Activated CD8-positive, alpha-beta T cell treated with anti-CD3 and anti-CD28 coated beads for 36 hours (primary cell): ENCODE measurements around the gene UBXN10. TPM values are rescaled to one million over a fixed set of nuclear protein-coding genes. Genes with fewer than 3 reads are reported as not detected.
A peak's percentile ranks its signal among the peaks of the same experiment; 100 is the strongest.

Experiments
- ATAC-seq: fragments of 200-7000 bp; cut with Tn5 transposase; one replicate; pipeline ENCODE4 v1.10.0; 2021; ENCODE audit warnings: mild to moderate bottlenecking, moderate library complexity
- CTCF ChIA-PET: fragments of 350-600 bp; sonication (Branson Sonifier 250); formaldehyde crosslinking; loops from one replicate; lab custom pipeline; 2021; ENCODE audit warnings: antibody characterized with exemption; lab: Charles Lee
- POLR2A ChIA-PET: fragments of 350-600 bp; sonication (Branson Sonifier 250); formaldehyde crosslinking; loops from one replicate; lab custom pipeline; 2021; ENCODE audit warnings: antibody characterized with exemption; lab: Charles Lee
- DNase-seq: peaks from one replicate; pipeline ENCODE4 v3.0.0-alpha.2; 2020
- H3K27ac Mint-ChIP-seq: one replicate; pipeline ENCODE4 v1.8.0; 2021; ENCODE audit warnings: mild to moderate bottlenecking, mixed read lengths
- H3K27me3 Mint-ChIP-seq: one replicate; pipeline ENCODE4 v1.8.0; 2021; ENCODE audit warnings: mixed read lengths
- H3K36me3 Mint-ChIP-seq: one replicate; pipeline ENCODE4 v1.8.0; 2021; ENCODE audit warnings: low read depth, mixed read lengths
- H3K4me1 Mint-ChIP-seq: one replicate; pipeline ENCODE4 v1.8.0; 2021; ENCODE audit warnings: low read depth, mixed read lengths
- H3K4me3 Mint-ChIP-seq: one replicate; pipeline ENCODE4 v1.8.0; 2021; ENCODE audit warnings: mild to moderate bottlenecking, moderate library complexity, mixed read lengths
- H3K9me3 Mint-ChIP-seq: one replicate; pipeline ENCODE4 v1.8.0; 2021; ENCODE audit warnings: mixed read lengths
- CTCF ChIP-seq: fragments of 200-600 bp; IDR thresholded peaks from one replicate; pipeline ENCODE4 v1.8.0; 2022; ENCODE audit warnings: antibody characterized with exemption, mild to moderate bottlenecking
- intact Hi-C: fragments of 100-400 bp; cut with micrococcal nuclease; formaldehyde crosslinking; loops from one replicate; pipeline ENCODE4 v1.10.0; 2022
- total RNA-seq, 2 experiments: library from RNA; stranded (reverse); gene quantifications; one replicate each; pipeline ENCODE4 v1.2.3, GENCODE V29; 2021

Gene UBXN10
- total RNA-seq, 2 experiments from 2014 or later, result 0.34 to 0.45 TPM

GRCh38 chr1:20183616-20184271 is 2.2 kb upstream of the UBXN10 start:
- ChIA-PET POLR2A (interaction anchor here (0.9 to 1.6 kb wide), 4 partner anchors 9 to 18 kb away, joined by 3 to 5 read pairs (median 3); no protein-coding TSS in a partner anchor), CTCF (interaction anchor here (1.1 to 4.3 kb wide), 3 partner anchors 11 to 32 kb away, joined by 3 to 22 read pairs (median 5); no protein-coding TSS in a partner anchor)
- intact Hi-C loops, result no loop called here
- no peak for DNase-seq
- Mint-ChIP-seq H3K9me3 (peaks cover 10% of the 10 kb centered on the region), H3K36me3 (peaks cover 4% of the 10 kb centered on the region), H3K27ac (no peak overlapping the region), H3K4me1 (peaks cover 39% of the 10 kb centered on the region), H3K27me3 (peaks cover 7% of the 10 kb centered on the region), H3K4me3 (no peak overlapping the region)
- ATAC-seq, result no peak
- no peak for TF ChIP-seq CTCF

- CTCF ChIA-PET, result interaction anchor here (1.8 to 4.3 kb wide), 2 partner anchors 11 to 14 kb away, joined by 5 to 22 read pairs; no protein-coding TSS in a partner anchor
- POLR2A ChIA-PET, result interaction anchor here (1.0 kb wide), 1 partner anchor 11 kb away, joined by 5 read pairs; no protein-coding TSS in a partner anchor
- peaks cover 6% of the 10 kb centered on the region for H3K9me3 Mint-ChIP-seq
- intact Hi-C loops, result no loop called here
- DNase-seq, result peak; percentile 17
- peaks cover 39% of the 10 kb centered on the region for H3K4me1 Mint-ChIP-seq
- H3K27me3 Mint-ChIP-seq, result peaks cover 13% of the 10 kb centered on the region
- peaks cover 4% of the 10 kb centered on the region for H3K36me3 Mint-ChIP-seq
- no peak for TF ChIP-seq CTCF
- no peak overlapping the region for H3K4me3 Mint-ChIP-seq
- no peak for ATAC-seq
- H3K27ac Mint-ChIP-seq, result peak overlapping the region; percentile 51
Observed at GRCh38 chr1:20184481-20184900, 1.4 kb upstream of the UBXN10 start.

- ChIA-PET CTCF (interaction anchor here (1.8 to 4.3 kb wide), 2 partner anchors 10 to 15 kb away, joined by 5 to 22 read pairs; no protein-coding TSS in a partner anchor), POLR2A (no interaction called here)
- H3K27ac Mint-ChIP-seq, result peak overlapping the region; percentile 90
- H3K4me1 Mint-ChIP-seq, result peaks cover 39% of the 10 kb centered on the region
- ATAC-seq (peak; percentile 52), DNase-seq (peak; percentile 87)
- peaks cover 2% of the 10 kb centered on the region for H3K36me3 Mint-ChIP-seq
- no peak for TF ChIP-seq CTCF
- H3K4me3 Mint-ChIP-seq, result peak overlapping the region; percentile 75
- H3K9me3 Mint-ChIP-seq, result no peaks in the 10 kb centered on the region
- peaks cover 15% of the 10 kb centered on the region for H3K27me3 Mint-ChIP-seq
- intact Hi-C loops, result no loop called here
Observed at GRCh38 chr1:20184997-20185833, 681 bp upstream of the UBXN10 start.

- H3K4me1 Mint-ChIP-seq, result peaks cover 39% of the 10 kb centered on the region
- POLR2A ChIA-PET, result interaction anchor here (1.2 to 1.7 kb wide), 3 partner anchors 8 to 41 kb away, joined by 3 to 4 read pairs (median 3); no protein-coding TSS in a partner anchor
- peak; percentile 72 for DNase-seq
- peak overlapping the region; percentile 75 for H3K4me3 Mint-ChIP-seq
- intact Hi-C loops, result no loop called here
- H3K36me3 Mint-ChIP-seq, result peaks cover 2% of the 10 kb centered on the region
- TF ChIP-seq CTCF, result no peak
- H3K27me3 Mint-ChIP-seq, result peaks cover 20% of the 10 kb centered on the region
- H3K27ac Mint-ChIP-seq, result peak overlapping the region; percentile 59
- ATAC-seq, result peak; percentile 50
- CTCF ChIA-PET, result interaction anchor here (1.1 to 1.9 kb wide), 7 partner anchors 9 to 307 kb away, joined by 3 to 9 read pairs (median 5); no protein-coding TSS in a partner anchor
- H3K9me3 Mint-ChIP-seq, result no peaks in the 10 kb centered on the region
Observed at GRCh38 chr1:20187103-20187812, 1.4 kb downstream of the UBXN10 start.
